ENCODE results near the gene ZNF331.
A peak's percentile ranks its signal among the peaks of the same experiment; 100 is the strongest.

ZNF331 gene

GRCh38 chr19:53521373-53522202 lies 16.4 kb upstream of the ZNF331 start:
- no peak for DNase-seq

- no peak for DNase-seq
Observed at GRCh38 chr19:53525922-53526321, 12.0 kb upstream of the ZNF331 start.

GRCh38 chr19:53530622-53531021 lies 7.3 kb upstream of the ZNF331 start:
- no peak for DNase-seq

- no peak for DNase-seq
Observed at GRCh38 chr19:53531457-53531856, 6.5 kb upstream of the ZNF331 start.

- DNase-seq: no peak
Observed at GRCh38 chr19:53532362-53532761, 5.6 kb upstream of the ZNF331 start.

DNA sequence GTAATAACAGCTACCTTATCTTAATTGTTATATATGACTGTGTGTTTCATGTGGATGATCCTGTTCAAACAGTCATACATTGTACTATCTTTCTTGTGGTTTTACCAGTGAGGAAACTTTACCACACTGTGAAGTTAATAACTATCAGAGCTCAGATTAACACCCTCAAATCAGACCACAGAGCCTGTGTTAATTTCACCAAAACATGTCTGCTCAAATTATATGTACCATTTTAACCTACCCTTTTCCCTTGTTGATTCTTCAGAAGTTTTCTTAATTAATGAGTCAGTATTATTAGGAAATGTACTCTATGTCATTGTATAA lies 1.8 kb upstream of the ZNF331 start:
- DNase-seq: no peak

DNA sequence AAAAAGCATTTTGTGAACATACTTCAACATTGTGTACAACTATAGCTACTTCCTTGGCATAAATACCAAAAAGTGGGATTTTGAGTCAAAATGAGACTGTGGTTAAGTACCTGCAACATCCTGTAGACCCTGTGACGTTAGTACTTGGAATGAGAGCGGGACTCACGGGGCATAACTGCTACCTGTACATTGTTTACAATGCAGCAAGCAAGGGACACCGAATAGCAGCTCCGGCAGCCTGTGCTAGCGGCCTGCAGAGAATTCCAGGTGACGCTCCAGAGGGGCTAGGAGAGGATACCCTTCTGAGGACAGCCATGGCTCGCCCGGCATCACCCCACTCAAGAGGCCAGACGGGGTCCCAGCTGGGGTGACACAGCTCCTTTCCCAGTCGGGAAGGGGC lies 824 bp upstream of the ZNF331 start:
- DNase-seq: no peak

- peak in 1 of 2 experiments; percentile 18 for DNase-seq
Observed at GRCh38 chr19:53538378-53539109, 599 bp downstream of the ZNF331 start.

- no peak for DNase-seq
Observed at GRCh38 chr19:53540091-53540490, 2.1 kb downstream of the ZNF331 start.

- no peak for DNase-seq
Observed at GRCh38 chr19:53541971-53542370, 4.0 kb downstream of the ZNF331 start.

GRCh38 chr19:53545271-53546065 lies 7.5 kb downstream of the ZNF331 start:
- no peak for DNase-seq

DNA sequence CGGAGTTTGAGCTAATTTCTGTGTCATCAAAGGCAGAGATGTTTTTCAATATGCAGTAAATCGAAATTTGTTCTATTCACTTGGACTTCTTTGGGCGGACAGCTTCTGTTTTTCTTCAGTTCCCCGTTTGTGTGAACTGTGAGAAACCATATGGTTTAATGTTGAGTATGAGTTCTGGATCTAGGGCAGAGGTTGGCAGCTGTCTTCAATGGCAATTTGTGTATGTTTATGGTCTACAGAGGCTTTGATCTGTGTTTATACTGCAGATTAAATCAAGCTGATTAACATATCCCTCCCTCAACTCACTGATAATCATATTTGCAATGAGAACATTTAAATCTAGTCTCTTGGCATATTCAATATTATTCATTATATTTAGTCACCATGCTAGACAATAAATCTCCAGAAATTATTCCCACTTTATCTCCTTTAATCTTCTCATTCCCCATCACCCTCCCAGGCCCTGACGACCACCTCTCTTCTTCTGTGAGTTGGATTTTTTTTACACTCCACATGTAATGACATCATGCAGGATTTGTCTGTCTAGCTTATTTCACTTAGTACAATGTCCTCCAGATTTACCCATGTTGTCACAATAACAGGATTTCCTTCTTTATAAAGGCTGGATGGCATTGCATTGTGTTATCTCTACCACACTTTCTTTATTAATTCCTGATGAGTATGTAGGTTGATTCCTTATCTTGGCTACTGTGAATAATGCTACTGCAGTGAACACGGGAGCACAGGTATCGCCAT lies 9.0 kb downstream of the ZNF331 start:
- DNase-seq: no peak

- DNase-seq: no peak
Observed at GRCh38 chr19:53549340-53549739, 11.4 kb downstream of the ZNF331 start.

DNA sequence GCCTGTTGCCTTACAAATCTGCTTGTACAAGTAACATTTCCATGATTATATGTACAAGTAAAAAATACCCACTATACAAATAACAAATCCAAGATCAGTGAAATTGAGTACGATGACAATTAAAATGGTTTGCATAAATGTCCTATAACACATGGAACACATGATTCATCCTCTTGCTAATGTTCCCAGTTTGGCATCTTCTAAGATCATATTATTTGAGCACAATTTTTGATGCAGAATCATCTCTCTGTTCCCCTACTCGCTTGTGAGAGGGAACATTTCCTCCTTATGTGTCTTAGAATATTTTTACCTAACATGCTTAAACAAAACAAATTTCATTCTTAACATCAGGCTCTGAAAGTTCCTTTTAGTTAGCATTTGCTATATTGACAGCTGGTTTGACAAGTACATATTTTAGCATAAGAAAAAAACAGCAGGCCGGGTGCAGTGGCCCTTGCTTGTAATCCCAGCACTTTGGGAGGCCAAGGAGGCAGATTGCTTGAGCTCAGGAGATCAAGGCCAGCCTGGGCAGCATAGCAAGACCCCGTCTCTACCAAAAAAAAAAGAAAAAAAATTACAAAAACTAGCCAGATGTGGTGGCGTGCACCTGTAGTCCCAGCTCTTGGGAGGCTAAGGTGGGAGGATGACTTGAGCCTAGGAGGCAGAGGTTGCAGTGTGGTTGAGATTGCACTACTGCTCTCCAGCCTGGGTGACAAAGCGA lies 14.2 kb downstream of the ZNF331 start:
- DNase-seq: no peak

GRCh38 chr19:53553156-53553555 lies 15.2 kb downstream of the ZNF331 start:
- no peak for DNase-seq

DNA sequence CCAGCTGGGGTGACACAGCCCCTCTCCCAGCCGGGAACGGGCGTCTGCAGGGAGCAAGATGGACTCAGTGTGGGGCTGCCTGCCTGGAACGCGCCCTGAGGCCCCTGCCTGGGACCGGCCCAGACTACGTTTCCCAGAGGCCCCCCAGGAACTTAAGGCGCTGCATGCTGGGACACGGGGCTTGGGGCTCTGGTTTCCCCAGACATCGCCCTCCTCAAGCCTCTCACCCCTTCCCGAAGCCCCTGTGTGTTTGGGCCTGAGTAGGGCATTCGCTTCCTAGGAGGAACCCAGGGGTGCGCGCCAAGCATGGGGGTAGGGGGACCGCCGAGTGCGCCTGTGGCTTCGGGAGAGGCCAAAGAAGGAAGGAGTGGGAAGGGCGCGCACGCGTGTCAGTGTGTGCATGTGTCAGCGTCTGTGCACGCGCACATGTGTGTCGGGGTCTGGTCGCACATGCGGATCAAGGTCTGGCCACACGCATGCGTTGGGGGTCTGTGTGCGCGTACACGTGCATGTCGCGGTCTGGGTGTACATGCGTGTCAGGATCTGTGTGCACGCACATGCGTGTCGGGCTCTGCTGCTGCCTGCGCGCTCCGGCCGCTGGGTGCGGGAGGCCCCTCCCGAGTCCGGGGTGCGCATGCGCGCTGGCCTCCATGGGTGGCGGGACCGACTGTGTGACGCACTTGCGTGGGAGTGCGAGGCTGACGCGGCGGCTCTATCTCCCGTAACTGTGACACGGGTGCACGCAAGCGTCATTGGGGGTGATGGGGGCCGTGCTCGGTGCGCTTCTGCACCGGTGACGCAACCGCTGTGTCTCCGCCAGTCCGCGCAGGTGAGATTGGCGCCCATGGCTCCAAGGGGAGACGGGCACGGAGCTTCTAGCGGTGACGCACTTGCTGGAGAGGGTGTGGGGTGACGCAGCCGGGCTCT lies 16.2 kb downstream of the ZNF331 start:
- DNase-seq: peak; percentile 86 to 89

DNA sequence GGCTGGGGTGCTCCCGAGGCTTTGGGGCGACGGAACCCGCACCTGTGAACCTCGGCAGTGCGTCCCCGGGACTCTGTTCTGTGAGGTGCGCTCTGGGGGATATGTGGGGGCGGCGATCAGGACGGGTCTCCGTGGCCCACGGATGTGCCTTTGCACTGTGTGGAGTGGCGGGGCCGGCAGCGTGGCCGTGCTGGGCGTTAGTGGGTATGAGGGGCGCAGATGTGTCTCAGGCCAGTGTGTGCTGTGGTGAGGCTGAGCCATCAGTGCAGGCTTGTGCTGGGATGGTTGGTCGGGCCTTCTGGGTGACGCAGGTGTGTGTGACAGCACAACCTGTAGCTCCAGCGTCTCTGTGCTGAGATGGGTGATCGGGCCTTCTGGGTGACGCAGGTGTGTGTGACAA lies 16.9 kb downstream of the ZNF331 start:
- DNase-seq: no peak

GRCh38 chr19:53555352-53555751 lies 17.4 kb downstream of the ZNF331 start:
- no peak for DNase-seq

DNA sequence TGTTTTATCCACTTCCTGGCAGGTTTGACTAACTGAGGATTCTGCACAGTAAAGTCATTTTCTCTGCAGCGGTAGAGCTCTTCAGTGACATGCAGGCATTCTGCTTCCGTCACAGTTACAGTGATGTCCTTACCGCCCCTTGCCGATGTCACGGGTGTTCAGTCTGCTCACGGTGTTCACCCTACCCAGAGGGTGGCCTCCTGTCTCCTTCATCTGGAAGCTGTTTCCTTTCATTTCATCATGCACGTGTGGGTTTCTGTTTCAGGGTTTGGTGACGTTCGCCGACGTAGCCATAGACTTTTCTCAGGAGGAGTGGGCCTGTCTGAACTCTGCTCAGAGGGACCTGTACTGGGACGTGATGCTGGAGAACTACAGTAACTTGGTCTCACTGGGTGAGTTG lies 33.4 kb downstream of the ZNF331 start:
- no peak for DNase-seq

DNA sequence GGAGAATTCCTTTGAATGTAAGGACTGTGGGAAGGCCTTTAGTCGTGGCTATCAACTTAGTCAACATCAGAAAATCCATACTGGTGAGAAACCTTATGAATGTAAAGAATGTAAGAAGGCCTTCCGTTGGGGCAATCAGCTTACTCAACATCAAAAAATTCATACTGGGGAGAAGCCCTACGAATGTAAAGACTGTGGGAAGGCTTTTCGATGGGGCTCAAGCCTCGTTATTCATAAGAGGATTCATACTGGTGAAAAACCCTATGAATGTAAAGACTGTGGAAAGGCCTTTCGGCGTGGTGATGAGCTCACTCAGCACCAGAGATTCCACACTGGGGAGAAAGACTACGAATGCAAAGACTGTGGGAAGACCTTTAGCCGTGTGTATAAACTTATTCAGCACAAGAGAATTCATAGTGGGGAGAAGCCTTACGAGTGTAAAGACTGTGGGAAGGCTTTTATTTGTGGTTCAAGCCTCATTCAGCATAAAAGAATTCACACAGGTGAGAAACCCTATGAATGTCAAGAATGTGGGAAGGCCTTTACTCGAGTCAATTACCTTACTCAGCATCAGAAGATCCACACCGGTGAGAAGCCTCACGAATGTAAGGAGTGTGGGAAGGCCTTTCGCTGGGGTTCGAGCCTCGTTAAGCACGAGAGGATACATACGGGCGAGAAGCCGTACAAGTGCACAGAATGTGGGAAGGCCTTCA lies 39.2 kb downstream of the ZNF331 start:
- no peak for DNase-seq

Data from activated CD4-positive, alpha-beta T cell treated with anti-CD3 and anti-CD28 coated beads, Interleukin-2, amount 50 U/mL, for 48 hours (primary cell).